EH (cell line): ENCODE measurements around the gene RING1.
"Not testable (repeated sequence)": the region's sequence is repeated elsewhere in the genome, so short reads cannot be mapped to it uniquely, and the experiment has no call there.

ENCODE experiments used
- DNase-seq: peaks from one replicate; pipeline ENCODE4 v3.0.0-alpha.2; 2015; ENCODE audit warnings: low read depth

The RING1 gene

DNA sequence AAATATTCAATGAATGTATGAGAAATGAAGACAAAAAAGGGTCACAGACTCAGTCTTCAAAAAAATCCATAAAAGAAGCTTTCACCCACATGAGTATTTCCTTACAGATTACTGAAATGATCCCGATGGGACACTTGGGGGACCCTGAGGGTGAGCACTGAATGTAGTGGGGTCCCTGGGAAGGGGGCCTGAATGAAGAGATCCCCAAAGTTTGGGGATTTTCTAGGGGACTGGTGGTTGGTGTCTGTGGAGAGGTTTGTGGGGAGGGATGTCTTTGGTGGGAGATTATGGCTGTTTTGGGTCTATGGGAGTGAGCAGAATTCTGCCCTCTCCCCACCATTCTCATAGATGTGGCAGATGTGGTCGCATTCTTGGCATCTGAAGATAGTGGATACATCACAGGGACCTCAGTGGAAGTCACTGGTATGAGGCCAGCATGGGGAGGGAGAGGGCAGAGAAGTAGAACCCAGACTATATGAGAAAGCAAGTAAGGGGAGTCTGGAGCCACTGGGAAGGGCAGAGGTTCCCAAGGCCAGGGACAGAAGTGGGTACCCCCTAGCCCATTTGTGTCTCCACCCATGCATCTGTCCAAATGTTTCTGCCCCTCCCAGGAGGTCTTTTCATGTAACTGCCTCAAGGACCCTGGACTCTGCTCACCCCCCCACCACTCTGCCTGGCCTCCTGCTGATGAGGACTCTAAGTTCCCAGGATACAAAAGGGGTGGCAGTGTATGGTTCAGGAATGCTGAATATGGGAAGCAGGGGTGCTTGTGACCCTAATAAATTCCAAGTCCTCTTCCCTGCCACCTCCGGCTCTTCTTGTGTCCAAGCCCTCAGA lies 2.1 kb upstream of the RING1 start:
- DNase-seq = peak; percentile 67

DNA sequence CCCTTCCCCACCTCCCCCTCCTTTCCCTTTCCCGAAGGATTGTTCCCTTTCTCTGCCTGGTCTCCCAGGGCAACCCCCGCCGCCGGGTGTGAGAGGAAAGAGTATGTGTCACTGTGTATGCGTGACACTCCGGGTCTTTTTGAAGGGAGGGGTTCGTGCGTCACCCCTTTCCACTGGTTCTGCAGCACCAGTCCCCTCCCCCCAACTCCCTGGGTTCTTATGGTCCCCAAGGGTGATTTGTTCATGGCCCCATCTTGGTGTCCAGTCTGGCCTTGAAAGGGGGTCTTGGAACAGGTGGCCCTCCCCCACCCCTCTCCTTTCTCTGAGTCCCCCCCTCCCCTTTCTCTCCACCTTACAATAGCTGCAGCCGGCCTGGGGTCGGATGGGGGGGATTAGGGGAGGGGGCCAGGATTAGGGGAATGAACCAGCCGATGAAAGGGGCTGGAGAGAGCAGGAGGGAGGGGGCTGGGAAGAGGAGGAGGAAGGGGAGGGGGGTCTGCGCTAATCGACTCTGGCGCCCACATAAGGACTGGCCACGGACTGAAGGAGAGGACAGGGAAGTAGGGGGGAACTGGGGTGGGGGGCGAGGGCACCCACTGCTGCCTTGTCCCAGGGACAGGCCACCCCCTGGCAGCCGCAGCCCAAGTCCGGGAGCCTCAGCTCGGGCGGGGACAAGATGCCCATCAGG lies 1.3 kb upstream of the RING1 start:
- DNase-seq = peak; percentile 80

DNA sequence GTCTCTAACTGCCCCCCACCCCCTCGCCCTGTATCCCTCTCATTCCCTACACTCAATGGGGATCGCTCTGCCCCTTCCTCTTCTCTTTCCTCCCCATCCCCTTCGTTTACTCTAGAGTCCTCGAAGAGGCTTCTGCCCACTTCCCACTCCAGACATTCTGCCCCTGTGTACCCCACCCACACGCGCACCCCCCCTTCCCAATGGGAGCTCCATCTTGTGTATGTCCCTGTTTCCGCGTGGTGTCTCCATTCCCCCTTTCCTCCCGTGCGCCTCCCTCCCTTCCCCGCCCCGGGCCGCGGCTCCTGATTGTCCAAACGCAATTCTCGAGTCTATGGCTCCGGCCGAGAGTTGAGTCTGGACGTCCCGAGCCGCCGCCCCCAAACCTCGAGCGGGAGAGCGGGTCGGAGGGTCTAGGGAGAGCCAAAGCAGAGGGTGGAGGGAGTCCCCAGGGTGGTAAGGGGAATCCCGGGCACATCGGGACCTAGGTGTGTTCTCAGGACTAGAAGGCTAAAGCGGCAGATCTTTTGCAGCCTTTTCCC lies 679 bp upstream of the RING1 start:
- peak; percentile 62 for DNase-seq

DNA sequence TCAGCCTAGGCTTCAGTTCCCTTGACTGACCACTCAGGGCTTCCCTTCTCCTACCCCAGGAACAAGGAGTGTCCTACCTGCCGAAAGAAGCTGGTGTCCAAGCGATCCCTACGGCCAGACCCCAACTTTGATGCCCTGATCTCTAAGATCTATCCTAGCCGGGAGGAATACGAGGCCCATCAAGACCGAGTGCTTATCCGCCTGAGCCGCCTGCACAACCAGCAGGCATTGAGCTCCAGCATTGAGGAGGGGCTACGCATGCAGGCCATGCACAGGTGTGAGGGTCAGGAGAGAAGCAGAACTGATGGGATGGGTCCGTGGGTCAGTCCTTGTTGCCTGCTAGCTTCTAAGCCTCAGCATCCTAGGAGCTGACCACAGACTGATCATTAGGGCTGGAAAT lies 1.6 kb downstream of the RING1 start:
- no peak for DNase-seq

DNA sequence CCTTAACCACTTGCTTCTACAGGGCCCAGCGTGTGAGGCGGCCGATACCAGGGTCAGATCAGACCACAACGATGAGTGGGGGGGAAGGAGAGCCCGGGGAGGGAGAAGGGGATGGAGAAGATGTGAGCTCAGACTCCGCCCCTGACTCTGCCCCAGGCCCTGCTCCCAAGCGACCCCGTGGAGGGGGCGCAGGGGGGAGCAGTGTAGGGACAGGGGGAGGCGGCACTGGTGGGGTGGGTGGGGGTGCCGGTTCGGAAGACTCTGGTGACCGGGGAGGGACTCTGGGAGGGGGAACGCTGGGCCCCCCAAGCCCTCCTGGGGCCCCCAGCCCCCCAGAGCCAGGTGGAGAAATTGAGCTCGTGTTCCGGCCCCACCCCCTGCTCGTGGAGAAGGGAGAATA lies 2.8 kb downstream of the RING1 start:
- no peak for DNase-seq

DNA sequence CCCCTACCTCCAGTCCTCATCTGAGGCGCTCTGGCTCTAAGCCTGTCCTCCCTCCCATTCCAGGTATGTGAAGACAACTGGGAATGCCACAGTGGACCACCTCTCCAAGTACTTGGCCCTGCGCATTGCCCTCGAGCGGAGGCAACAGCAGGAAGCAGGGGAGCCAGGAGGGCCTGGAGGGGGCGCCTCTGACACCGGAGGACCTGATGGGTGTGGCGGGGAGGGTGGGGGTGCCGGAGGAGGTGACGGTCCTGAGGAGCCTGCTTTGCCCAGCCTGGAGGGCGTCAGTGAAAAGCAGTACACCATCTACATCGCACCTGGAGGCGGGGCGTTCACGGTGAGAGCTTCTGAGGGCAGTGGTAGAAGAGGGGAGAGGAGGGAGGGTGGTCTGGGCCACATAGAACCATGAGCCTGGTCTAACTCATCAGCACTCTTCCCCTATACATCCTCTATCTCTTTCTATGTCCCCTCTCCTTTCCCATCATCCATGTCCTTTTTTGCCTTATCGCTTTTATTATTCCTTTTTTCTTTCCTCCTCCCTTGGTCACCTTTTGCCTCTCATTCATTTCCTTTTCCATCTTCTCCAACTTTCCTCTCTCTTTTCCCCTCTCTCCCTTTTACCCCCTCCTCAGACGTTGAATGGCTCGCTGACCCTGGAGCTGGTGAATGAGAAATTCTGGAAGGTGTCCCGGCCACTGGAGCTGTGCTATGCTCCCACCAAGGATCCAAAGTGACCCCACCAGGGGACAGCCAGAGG lies 3.5 kb downstream of the RING1 start:
- no peak for DNase-seq

DNA sequence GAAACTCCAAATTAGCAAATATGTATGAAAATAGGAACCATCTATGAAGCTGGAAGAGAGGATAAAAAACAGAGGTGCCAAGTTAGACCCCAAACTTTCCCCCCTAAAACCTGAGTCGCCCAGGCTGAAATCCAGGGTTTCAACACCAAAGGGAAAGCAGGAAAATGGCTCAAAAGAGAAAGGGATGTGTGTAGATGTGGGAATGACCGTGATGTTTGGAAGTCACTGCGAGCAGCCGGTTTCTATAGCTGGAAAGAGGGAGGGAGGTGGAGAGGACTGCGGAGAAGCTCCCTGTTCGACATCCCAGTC lies 4.5 kb downstream of the RING1 start:
- DNase-seq = peak; percentile 48

DNA sequence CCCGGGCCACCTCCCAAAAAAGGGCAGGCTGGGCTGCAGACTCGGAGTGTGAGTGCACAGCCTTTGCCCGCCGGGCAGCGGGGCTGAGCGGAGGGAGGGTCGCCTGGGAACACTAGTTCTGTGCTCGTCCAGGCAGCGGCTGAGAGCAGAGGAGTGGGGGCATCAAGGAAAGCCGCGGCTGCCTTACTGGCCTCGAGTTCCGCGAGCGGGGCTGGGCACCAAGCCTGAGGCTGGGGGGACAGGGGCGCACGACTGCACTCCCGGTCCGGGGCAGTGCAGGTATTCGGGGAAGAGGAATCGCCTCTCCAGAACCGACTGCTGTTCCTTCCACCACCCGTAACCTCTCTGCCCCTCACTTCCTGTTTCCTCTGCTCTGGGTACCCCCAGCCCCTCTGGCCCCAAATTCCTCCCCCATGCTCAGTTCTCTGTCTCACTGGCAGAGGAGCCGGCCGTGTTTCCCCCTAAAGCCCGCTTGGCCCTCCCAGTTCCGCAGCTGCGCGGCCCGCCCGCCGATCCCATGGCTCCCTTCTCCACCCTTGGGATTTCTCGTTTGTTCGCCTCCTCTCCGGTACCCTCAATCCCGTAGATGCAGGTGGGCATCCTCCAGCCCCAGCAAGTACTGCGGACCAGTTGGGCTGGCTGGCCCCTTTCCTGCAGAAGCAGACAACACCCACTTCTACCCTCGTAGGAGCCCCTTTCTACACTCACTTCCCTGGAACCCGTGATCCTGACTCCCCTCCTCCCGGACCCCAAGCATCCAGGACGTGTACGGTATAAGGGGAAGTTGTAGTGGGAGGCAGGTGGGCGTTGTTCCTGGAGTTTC lies 5.1 kb downstream of the RING1 start:
- peak; percentile 37 for DNase-seq

DNA sequence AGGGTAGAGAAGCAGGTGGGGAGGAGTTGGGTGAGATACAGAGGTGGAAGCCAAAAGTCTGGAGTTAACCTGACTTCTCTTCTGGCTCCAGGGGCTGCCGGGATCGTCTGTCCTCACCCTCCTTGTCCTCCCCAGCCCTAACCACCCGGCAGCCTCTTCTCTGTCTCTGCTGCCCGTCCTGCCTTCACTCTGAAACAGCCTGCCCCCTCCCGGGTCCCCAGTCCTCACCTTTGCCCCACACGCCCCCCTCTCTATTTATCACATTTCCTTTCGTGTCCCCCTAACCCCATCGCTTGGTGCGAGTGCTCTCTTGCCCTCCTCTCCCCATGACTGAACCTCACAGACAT lies 5.7 kb downstream of the RING1 start:
- no peak for DNase-seq

DNA sequence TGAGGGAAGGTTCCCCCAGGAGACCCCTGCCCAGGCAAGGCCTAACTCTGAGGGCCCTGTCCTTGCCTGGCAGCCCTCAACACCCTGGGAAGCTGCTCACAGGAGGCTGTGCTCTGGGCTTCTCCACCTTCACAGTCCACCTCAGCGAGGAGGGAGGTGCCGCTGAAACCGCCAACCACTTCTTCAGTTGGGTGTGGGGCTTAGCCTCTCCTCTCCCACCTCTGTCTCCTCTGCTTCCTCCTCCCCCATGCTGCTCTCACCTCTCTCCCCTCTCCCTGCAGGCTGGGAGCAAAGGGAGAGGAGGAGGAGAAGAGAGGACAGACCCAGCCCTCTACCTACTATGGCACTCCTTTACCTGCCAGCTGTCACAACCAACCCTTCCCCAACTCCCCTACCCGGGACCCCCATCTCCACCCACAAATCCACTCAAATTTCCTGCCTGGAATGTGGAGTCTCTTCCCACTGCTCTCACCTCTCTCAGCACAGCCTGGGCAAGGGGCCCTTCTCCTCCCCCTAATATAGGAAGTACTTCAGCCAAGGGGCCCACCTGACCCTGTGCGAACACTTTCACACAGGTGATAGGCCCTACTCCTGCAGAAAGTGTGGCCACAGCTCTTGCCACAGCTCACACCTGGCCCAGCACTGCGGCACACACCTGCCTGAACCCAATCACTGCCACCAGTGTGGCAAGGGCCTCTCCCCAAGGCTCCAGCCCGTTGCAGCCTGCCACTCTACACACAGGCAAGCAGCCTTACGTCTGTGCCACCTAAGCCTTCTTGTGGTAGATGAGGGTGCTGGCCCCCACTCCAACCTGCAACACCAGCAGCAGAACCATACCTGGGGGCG lies 7.2 kb downstream of the RING1 start:
- DNase-seq = no peak

DNA sequence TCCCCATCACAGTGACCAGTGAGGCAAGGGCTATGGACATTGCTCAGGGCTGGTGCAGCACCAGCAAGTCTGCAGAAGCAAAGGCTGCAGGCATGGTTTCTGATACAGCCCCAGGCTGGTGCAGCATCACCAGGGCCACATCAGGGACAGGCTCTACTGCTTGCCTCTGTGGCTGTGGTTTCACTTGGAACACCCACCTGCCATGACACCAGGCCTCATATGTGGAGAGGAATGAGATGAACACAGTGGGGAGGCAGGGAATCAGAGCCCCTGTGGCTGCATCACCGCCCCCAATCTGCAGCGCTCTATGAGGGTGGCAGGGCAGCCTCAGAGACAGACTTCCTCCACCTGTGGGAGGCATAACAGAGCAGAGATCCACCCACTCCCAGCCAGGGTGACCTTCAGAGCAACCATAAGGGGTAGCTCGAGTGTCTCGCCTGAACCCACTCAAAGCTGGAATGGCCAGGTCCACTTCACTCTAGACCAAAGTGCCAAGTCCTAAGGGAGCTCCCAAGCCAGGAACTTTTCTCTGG lies 7.9 kb downstream of the RING1 start:
- DNase-seq = no peak

DNA sequence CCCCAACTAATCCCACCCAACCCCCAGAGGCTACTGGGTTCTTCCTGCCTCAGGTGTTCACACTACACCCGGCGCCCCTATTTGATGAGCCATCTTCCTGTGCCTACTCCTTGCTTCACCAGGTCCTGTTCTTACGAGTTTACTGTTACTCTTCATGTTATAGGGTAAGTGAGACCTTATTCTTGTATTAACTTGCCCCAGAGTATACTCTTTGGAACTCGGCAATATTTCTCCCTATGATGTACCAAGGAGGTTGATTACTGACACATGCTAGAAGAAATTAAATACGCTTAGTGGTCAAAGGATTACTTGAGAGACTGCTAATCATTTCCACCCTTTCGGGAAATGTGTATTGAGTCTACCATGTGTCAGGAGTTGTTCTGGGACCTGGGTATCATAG lies 8.9 kb downstream of the RING1 start:
- DNase-seq = no peak

DNA sequence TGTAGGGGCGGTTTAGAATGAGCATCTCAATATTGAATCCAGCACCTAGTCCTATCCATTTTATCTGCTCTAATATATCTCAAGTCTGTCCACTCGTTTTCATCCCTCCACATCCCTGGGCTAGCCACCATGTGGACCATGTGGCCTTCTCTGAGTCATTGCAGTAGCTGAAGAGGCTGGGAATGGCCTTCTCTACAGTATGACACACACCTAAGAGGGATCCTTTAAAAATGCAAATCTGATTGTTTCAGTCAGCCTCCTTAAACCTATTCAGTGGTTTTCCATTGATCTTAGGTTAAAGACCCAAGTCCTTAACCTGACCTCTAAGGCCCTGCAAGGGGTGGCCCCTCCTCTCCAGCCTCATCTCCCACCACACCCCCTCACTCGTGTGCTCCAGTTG lies 9.4 kb downstream of the RING1 start:
- no peak for DNase-seq

DNA sequence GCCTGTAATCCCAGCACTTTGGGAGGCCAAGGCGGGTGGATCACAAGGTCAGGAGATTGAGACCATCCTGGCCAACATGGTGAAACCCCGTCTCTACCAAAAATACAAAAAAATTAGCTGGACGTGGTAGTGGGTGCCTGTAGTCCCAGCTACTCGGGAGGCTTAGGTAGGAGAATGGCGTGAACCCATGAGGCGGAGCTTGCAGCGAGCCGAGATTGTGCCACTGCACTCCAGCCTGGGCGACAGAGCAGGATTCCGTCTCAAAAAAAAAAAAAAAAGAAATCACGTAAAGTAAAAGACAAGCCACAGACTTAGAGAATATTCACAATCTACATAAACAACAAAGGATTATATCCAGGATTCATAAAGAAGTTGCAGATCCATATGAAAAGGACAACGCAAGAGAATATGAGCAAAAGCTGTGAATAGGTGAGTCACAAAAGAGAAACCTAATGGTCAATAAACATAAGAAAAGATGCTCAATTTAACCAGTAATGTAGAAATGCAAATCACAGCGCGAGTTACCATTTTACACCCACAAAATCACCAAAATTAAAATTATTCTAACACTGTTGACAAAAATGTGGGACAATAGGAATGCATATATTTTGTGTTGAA lies 18.3 kb downstream of the RING1 start:
- DNase-seq = not testable (repeated sequence)

DNA sequence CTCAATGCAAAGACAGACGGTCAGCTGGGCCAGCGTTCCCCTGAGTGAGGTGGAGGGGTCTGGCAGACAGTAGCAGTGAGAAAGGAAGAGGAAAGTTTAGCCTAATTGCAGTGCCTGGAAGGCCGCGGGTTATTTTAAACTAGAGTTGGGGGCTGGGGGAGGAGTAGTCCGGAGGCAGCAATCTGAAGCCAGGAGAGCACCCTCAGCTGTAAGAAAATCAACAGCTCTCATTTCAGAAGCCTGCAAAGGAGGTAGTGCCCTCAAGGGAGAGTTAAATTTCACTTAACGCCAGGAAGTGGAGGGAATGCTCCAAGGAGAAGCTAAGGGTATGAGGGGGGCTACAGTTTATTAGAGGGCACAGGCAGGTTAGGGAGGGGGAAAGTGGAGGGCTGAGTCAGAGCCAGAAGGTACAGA lies 26.9 kb downstream of the RING1 start:
- DNase-seq = no peak

DNA sequence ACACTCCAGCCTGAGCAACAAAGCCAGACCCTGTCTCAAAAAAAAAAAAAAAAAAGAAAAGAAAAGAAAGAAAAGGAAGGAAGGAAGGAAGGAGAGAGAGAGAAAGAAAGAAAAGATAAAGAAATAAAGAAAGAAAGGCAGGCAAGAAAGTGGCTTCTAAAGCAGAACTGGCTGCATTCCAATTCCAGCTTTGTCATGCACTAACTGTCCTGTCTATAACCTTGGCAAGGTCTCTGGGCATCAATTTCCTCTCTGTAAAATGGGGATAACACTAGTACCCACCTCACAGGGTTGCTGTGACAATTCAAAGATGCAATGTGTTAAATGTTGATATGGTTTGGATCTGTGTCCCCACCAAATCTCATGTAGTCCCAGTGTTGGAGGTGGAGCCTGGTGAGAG lies 28.0 kb downstream of the RING1 start:
- no peak for DNase-seq

DNA sequence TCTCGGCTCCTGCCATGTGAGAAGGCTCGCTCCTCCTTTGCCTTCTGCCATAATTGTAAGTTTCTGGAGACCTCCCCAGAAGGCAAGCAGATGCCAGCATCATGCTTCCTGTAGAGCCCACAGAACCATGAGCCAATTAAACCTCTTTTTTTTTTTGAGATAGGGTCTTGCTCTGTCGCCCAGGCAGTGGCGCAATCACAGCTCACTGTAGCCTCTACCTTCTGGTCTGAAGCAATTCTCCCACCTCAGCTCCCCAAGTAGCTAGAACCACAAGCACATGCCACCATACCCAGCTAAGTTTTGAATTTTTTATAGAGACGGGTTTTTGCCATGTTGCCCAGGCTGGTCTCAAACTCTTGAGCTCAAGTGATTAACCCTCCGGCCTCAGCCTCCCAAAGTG lies 28.6 kb downstream of the RING1 start:
- no peak for DNase-seq

DNA sequence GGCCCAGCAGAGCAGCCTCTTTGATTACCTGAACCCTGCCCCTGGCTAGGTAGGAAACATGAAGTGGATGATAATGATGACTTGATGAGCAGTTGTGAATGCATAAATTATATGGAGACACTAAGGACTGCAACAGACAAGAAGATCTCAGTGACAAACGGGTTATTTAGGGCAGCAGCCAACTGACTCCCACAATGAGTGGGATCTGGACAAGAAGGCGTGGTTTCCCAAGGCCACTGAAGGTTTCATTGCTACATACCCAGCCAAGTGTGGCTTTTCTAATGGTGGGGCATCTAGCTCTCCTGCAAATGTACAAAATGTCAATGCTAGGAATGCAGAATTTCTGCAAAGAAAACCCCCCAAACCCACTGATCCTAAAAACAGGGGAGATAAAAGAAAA lies 29.4 kb downstream of the RING1 start:
- no peak for DNase-seq

DNA sequence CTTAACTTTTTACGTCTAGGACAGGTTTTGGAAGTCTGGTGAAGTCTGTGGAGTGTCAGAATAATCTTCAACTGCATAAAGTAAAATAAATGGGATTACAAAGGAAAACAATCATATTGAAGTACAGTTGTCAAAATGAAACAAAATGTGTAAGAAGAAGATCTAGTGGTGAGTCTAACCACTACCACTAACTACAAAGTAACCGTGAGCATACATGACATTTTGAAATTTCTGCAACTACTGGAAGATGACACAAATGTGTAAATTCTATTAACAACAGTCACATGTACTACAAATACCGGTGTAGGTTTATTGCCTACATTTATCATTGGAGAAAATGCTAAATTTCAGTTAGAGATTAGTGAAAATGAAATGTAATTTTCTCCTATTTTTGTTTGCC lies 33.7 kb downstream of the RING1 start:
- DNase-seq = no peak

DNA sequence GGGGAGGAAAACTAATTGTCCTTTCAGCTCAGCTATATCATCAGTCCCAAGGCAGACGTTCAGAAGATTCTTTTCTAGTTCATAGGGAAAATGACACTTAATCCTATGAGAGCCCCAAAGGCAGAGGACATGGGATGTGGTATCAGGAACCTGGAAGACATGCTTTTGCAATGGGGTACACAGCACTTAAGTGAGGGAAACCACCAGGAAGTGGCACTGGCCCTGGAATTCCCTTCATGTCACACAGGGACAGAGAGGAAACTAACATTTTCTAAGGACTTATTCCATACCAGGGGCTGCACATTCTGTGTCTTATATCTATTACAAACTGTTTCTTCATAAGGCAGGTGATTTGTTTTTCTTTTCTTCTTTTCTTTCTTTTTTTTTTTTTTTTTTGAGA lies 35.2 kb downstream of the RING1 start:
- no peak for DNase-seq
